HG03135 (cell line): ENCODE results near the gene ACLY.
"Not testable (repeated sequence)": the region's sequence is repeated elsewhere in the genome, so short reads cannot be mapped to it uniquely, and the experiment has no call there.

Experiments
- ATAC-seq: cut with Tn5 transposase; IDR thresholded peaks from one replicate; pipeline ENCODE4 v1.9.1; 2021; ENCODE audit warnings: mild to moderate bottlenecking, moderate library complexity; ENCODE audit not compliant: unreplicated experiment

The ACLY gene

GRCh38 chr17:41836550-41837196 lies 82.1 kb downstream of the ACLY start:
- no peak for ATAC-seq

- no peak for ATAC-seq
These were observed 82.8 kb downstream of the ACLY start, which contains the start of gene NT5C3B for GRCh38 chr17:41835800-41836549. NT5C3B (minus strand) TSS chr17:41836232; CDS start chr17:41836193, 39 bp downstream.

- no peak for ATAC-seq
These were observed 83.4 kb downstream of the ACLY start for GRCh38 chr17:41835214-41835799.

GRCh38 chr17:41829961-41830360 lies 88.8 kb downstream of the ACLY start:
- not testable (repeated sequence) for ATAC-seq

- ATAC-seq, result no peak
These were observed 93.4 kb downstream of the ACLY start for GRCh38 chr17:41825175-41825845.

GRCh38 chr17:41824086-41824485 lies 94.7 kb downstream of the ACLY start:
- no peak for ATAC-seq

- no peak for ATAC-seq
These were observed 95.2 kb downstream of the ACLY start for GRCh38 chr17:41823580-41823979.

GRCh38 chr17:41823141-41823524 lies 95.6 kb downstream of the ACLY start:
- ATAC-seq, result no peak

- no peak for ATAC-seq
These were observed 96.3 kb downstream of the ACLY start for GRCh38 chr17:41822216-41823140.

- no peak for ATAC-seq
These were observed 97.0 kb downstream of the ACLY start for GRCh38 chr17:41821776-41822175.

- ATAC-seq, result no peak
These were observed 100.7 kb downstream of the ACLY start for GRCh38 chr17:41818024-41818423.
